ENCODE measurements around the gene NCAPH2. TPM values are rescaled to one million over a fixed set of nuclear protein-coding genes. Genes with fewer than 3 reads are reported as not detected.

The NCAPH2 gene
- total and polyA plus RNA-seq, 9 of the 15 experiments (the other 6 are each of a cell fraction or from before 2014, with no cell fraction given): 3.6 to 88.6 (median 32.4) TPM

GRCh38 chr22:50471962-50472361, 36.1 kb upstream of the NCAPH2 start:
- intact Hi-C loops (cut with micrococcal nuclease): no loop called here

DNA sequence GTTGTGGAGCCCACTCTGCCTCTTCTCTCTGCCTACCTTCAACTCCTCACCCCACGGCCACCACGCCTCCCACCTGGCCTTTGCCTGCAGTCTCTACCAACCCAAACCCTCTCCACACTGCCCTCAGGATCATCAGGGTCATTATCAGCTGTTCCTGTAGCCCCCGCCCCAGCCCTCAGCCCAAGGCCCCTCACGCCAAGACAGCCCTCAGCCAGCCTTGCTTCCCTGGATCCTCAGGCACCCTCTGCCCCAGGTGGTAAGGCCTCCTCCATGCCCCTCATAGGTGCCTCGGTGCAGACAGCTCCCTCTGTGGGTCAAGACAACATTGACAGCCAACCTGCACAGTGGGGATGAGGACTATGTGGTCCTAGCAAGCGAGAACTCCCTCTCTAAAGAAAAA, 34.9 kb upstream of the NCAPH2 start:
- ChIA-PET CTCF (ENCODE audit: low intra/inter-chr PET ratio) (no interaction called here), POLR2A (no interaction called here)
- DNase-seq (ENCODE audit: extremely low read depth in 1 of 4, low spot score in 3 of 4) (peak in 2 of 4 experiments; percentile 34 to 46), FAIRE-seq (peak; percentile 58), ATAC-seq (peak; percentile 66)
- Histone ChIP-seq H3K9me3 (replicated peaks; ENCODE audit: control insufficient read depth, insufficient read depth, low read depth, low read length) (no peaks in the 10 kb centered on the region), H2AFZ (ENCODE audit: low read depth, low read length) (no peak overlapping the region), H3K27ac (ENCODE audit: extremely low read depth, low read depth, low read length) (no peak overlapping the region), H3K9ac (ENCODE audit: insufficient read depth in 1 of 2, low read depth in 2 of 2, low read length in 2 of 2) (peak overlapping the region in 1 of 2 experiments; percentile 64; a peak in 2 of 4 replicates), H4K20me1 (replicated peaks; ENCODE audit: control insufficient read depth, insufficient read depth, low read length) (peaks cover 37% of the 10 kb centered on the region), H3K4me1 (replicated peaks in 1 of 2; ENCODE audit: control insufficient read depth in 2 of 2, insufficient read depth in 2 of 2, low read length in 2 of 2) (peaks cover 29 to 57% of the 10 kb centered on the region in 2 experiments), H3K4me3 (peak overlapping the region; percentile 63; the same call in 1 of the 2 replicates), H3K36me3 (ENCODE audit: control insufficient read depth, insufficient read depth, low read length) (0 out of 3 replicates have a peak, but pooled peaks cover 2% of the 10 kb centered on the region), H3K79me2 (ENCODE audit: control insufficient read depth, insufficient read depth, low read length) (peaks cover 57% of the 10 kb centered on the region), H3K9me1 (ENCODE audit: control insufficient read depth, insufficient read depth, low read length) (peaks cover 8% of the 10 kb centered on the region), H3K27me3 (ENCODE audit: control insufficient read depth in 2 of 2, insufficient read depth in 2 of 2, low read length in 2 of 2) (no peaks in the 10 kb centered on the region), H3K4me2 (ENCODE audit: insufficient read depth, low read length) (0 out of 2 replicates have a peak overlapping the region, but pooled peaks have one; percentile 73)
- TF ChIP-seq DIDO1 (tag; IDR thresholded peaks at IDR 0.05; ENCODE audit: low read depth): no peak
- TF ChIP-seq, protein P1, sequence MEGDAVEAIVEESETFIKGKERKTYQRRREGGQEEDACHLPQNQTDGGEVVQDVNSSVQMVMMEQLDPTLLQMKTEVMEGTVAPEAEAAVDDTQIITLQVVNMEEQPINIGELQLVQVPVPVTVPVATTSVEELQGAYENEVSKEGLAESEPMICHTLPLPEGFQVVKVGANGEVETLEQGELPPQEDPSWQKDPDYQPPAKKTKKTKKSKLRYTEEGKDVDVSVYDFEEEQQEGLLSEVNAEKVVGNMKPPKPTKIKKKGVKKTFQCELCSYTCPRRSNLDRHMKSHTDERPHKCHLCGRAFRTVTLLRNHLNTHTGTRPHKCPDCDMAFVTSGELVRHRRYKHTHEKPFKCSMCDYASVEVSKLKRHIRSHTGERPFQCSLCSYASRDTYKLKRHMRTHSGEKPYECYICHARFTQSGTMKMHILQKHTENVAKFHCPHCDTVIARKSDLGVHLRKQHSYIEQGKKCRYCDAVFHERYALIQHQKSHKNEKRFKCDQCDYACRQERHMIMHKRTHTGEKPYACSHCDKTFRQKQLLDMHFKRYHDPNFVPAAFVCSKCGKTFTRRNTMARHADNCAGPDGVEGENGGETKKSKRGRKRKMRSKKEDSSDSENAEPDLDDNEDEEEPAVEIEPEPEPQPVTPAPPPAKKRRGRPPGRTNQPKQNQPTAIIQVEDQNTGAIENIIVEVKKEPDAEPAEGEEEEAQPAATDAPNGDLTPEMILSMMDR (IDR thresholded peaks at IDR 0.05 in 2 of 3, conservative IDR thresholded peaks at IDR 0.05 in 1 of 3; ENCODE audit: insufficient read depth in 2 of 3, low read depth in 1 of 3, low read length in 3 of 3): peak; percentile 49 to 57 (median 52)
- 0 out of 2 replicates have a peak, but pooled peaks have one; percentile 20 for TF ChIP-seq SMC3 (conservative IDR thresholded peaks at IDR 0.05; ENCODE audit: insufficient read depth, low read depth, low read length)
- TF ChIP-seq ZKSCAN1 (IDR thresholded peaks at IDR 0.05; ENCODE audit: low read depth, low read length): peak; percentile 43; the same call in 1 of the 2 replicates
- 0 out of 4 replicates have a peak, but pooled peaks of 1 of the 2 experiments have one; percentile 5 for TF ChIP-seq RAD21 (CRISPR knock-in tag; conservative IDR thresholded peaks at IDR 0.05 in 1 of 2, IDR thresholded peaks at IDR 0.05 in 1 of 2)
- intact Hi-C loops (cut with micrococcal nuclease) (no loop called here), in situ Hi-C loops (cut with MboI) (no loop called here)
- no TSS peak for BruUV-seq (replicated peaks)
- 76% methylated on average over 5 of the region's 6 CpGs for WGBS (ENCODE audit: insufficient coverage, low coverage, missing lambda C conversion rate)

More at GRCh38 chr22:50471962-50472361, 36.1 kb upstream of the NCAPH2 start:
- no TSS peak for BruUV-seq (replicated peaks)
- Histone ChIP-seq H3K9ac (ENCODE audit: insufficient read depth in 1 of 2, low read depth in 2 of 2, low read length in 2 of 2) (peak overlapping the region in 1 of 2 experiments; percentile 10; a peak in 1 of 4 replicates), H3K4me3 (no peak overlapping the region), H3K9me1 (ENCODE audit: control insufficient read depth, insufficient read depth, low read length) (peaks cover 8% of the 10 kb centered on the region), H3K27me3 (ENCODE audit: control insufficient read depth in 2 of 2, insufficient read depth in 2 of 2, low read length in 2 of 2) (no peaks in the 10 kb centered on the region), H2AFZ (ENCODE audit: low read depth, low read length) (no peak overlapping the region), H3K4me1 (replicated peaks in 1 of 2; ENCODE audit: control insufficient read depth in 2 of 2, insufficient read depth in 2 of 2, low read length in 2 of 2) (peaks cover 29 to 53% of the 10 kb centered on the region in 2 experiments), H3K9me3 (replicated peaks; ENCODE audit: control insufficient read depth, insufficient read depth, low read depth, low read length) (no peaks in the 10 kb centered on the region), H3K79me2 (ENCODE audit: control insufficient read depth, insufficient read depth, low read length) (peaks cover 57% of the 10 kb centered on the region), H3K36me3 (ENCODE audit: control insufficient read depth, insufficient read depth, low read length) (peaks cover 5% of the 10 kb centered on the region; the same call in 1 of the 3 replicates), H3K4me2 (ENCODE audit: insufficient read depth, low read length) (no peak overlapping the region), H4K20me1 (replicated peaks; ENCODE audit: control insufficient read depth, insufficient read depth, low read length) (peaks cover 37% of the 10 kb centered on the region), H3K27ac (ENCODE audit: extremely low read depth, low read depth, low read length) (no peak overlapping the region)
- DNase-seq (ENCODE audit: extremely low read depth in 1 of 4, low spot score in 3 of 4) (no peak), FAIRE-seq (no peak), ATAC-seq (no peak)
- CTCF ChIA-PET (ENCODE audit: low intra/inter-chr PET ratio): no interaction called here
- in situ Hi-C loops (cut with MboI): no loop called here
- TF ChIP-seq SP1 (CRISPR knock-in tag; IDR thresholded peaks at IDR 0.05) (no peak), DLX4 (CRISPR knock-in tag; IDR thresholded peaks at IDR 0.05) (no peak)
- WGBS (ENCODE audit: insufficient coverage, low coverage, missing lambda C conversion rate): 77% methylated on average over 2 of the region's 5 CpGs
- POLR2A ChIA-PET: interaction anchor here (0.8 kb wide), 1 partner anchor 27 kb away, joined by 3 read pairs; no protein-coding TSS in a partner anchor
